Chondrocyte (in vitro differentiated cells): ENCODE data around the gene PLA2G2C. TPM values are rescaled to one million over a fixed set of nuclear protein-coding genes. Genes with fewer than 3 reads are reported as not detected.

Experiments used
- DNase-seq: peaks from one replicate; pipeline ENCODE4 v3.0.0; 2021; ENCODE audit warnings: mixed read lengths, low spot score
- H3K27ac Mint-ChIP-seq: one replicate; pipeline ENCODE4 v1.8.0; 2021; ENCODE audit warnings: mild to moderate bottlenecking, moderate library complexity, mixed read lengths; ENCODE audit not compliant: unreplicated experiment
- H3K27me3 Mint-ChIP-seq: 2 replicates; pipeline ENCODE4 v1.8.0; 2021; ENCODE audit warnings: low read depth, mixed read lengths
- H3K36me3 Mint-ChIP-seq: 2 replicates; pipeline ENCODE4 v1.8.0; 2021; ENCODE audit warnings: low read depth, mixed read lengths
- H3K4me1 Mint-ChIP-seq: 2 replicates; pipeline ENCODE4 v1.8.0; 2021; ENCODE audit warnings: low read depth, mild to moderate bottlenecking, mixed read lengths
- H3K4me3 Mint-ChIP-seq: one replicate; pipeline ENCODE4 v1.8.0; 2021; ENCODE audit warnings: mild to moderate bottlenecking, moderate library complexity, mixed read lengths; ENCODE audit not compliant: unreplicated experiment
- H3K9me3 Mint-ChIP-seq: 2 replicates; pipeline ENCODE4 v1.8.0; 2021; ENCODE audit warnings: low read depth, mixed read lengths
- CTCF ChIP-seq: fragments of 200-600 bp; sonication (generic); IDR thresholded peaks from 2 replicates; pipeline ENCODE4 v1.5.0; 2021; ENCODE audit warnings: antibody characterized with exemption, mild to moderate bottlenecking, moderate library complexity
- total RNA-seq: library from RNA; stranded (reverse); gene quantifications from 3 replicates; pipeline ENCODE4 v1.2.1, GENCODE V29; 2021

Gene PLA2G2C
- total RNA-seq, 1 donor from 2014 or later = not detected

GRCh38 chr1:20209471-20209870 is 23.2 kb upstream of the PLA2G2C start:
- H3K36me3 Mint-ChIP-seq = no peaks in the 10 kb centered on the region
- no peaks in the 10 kb centered on the region for H3K4me1 Mint-ChIP-seq
- H3K9me3 Mint-ChIP-seq = no peaks in the 10 kb centered on the region
- H3K4me3 Mint-ChIP-seq = no peak overlapping the region
- H3K27me3 Mint-ChIP-seq = peaks cover 39% of the 10 kb centered on the region
- TF ChIP-seq CTCF = no peak
- H3K27ac Mint-ChIP-seq = no peak overlapping the region
- DNase-seq = no peak

GRCh38 chr1:20207546-20207945 is 21.2 kb upstream of the PLA2G2C start:
- Mint-ChIP-seq H3K4me1 (no peaks in the 10 kb centered on the region), H3K4me3 (no peak overlapping the region), H3K27ac (no peak overlapping the region), H3K9me3 (no peaks in the 10 kb centered on the region), H3K27me3 (peaks cover 40% of the 10 kb centered on the region), H3K36me3 (no peaks in the 10 kb centered on the region)
- no peak for DNase-seq
- no peak for TF ChIP-seq CTCF

GRCh38 chr1:20202166-20202565 is 15.8 kb upstream of the PLA2G2C start:
- DNase-seq = no peak
- Mint-ChIP-seq H3K4me1 (no peaks in the 10 kb centered on the region), H3K27ac (no peak overlapping the region), H3K9me3 (no peaks in the 10 kb centered on the region), H3K4me3 (no peak overlapping the region), H3K27me3 (peaks cover 50% of the 10 kb centered on the region), H3K36me3 (no peaks in the 10 kb centered on the region)
- no peak for TF ChIP-seq CTCF

GRCh38 chr1:20200966-20201365 is 14.6 kb upstream of the PLA2G2C start:
- TF ChIP-seq CTCF = no peak
- DNase-seq = no peak
- Mint-ChIP-seq H3K9me3 (no peaks in the 10 kb centered on the region), H3K4me3 (no peak overlapping the region), H3K4me1 (no peaks in the 10 kb centered on the region), H3K27ac (no peak overlapping the region), H3K27me3 (peaks cover 54% of the 10 kb centered on the region), H3K36me3 (no peaks in the 10 kb centered on the region)

- no peak for TF ChIP-seq CTCF
- H3K27ac Mint-ChIP-seq = no peak overlapping the region
- H3K4me1 Mint-ChIP-seq = no peaks in the 10 kb centered on the region
- DNase-seq = no peak
- H3K27me3 Mint-ChIP-seq = peaks cover 61% of the 10 kb centered on the region
- H3K36me3 Mint-ChIP-seq = no peaks in the 10 kb centered on the region
- no peaks in the 10 kb centered on the region for H3K9me3 Mint-ChIP-seq
- no peak overlapping the region for H3K4me3 Mint-ChIP-seq
These were observed 13.5 kb upstream of the PLA2G2C start for GRCh38 chr1:20199840-20200239.
